ENCODE results near the gene CR1L.
A peak's percentile ranks its signal among the peaks of the same experiment; 100 is the strongest.
"Not testable (repeated sequence)": the region's sequence is repeated elsewhere in the genome, so short reads cannot be mapped to it uniquely, and the experiment has no call there.

The CR1L gene

GRCh38 chr1:207690551-207690950 lies 45.6 kb downstream of the CR1L start:
- not testable (repeated sequence) for DNase-seq

- DNase-seq, result no peak
These were observed 46.1 kb downstream of the CR1L start for GRCh38 chr1:207691010-207691409.

- DNase-seq, result no peak
These were observed 46.9 kb downstream of the CR1L start for GRCh38 chr1:207691841-207692240.

- not testable (repeated sequence) for DNase-seq
These were observed 47.4 kb downstream of the CR1L start for GRCh38 chr1:207692291-207692690.

GRCh38 chr1:207695891-207696290 lies 51.0 kb downstream of the CR1L start:
- no peak for DNase-seq

- DNase-seq, result peak; percentile 62
These were observed 54.0 kb downstream of the CR1L start for GRCh38 chr1:207698822-207699483.

GRCh38 chr1:207702317-207702716 lies 57.4 kb downstream of the CR1L start:
- DNase-seq, result no peak

- no peak for DNase-seq
These were observed 58.8 kb downstream of the CR1L start for GRCh38 chr1:207703712-207704111.

GRCh38 chr1:207708004-207708403 lies 63.1 kb downstream of the CR1L start:
- DNase-seq, result not testable (repeated sequence)

GRCh38 chr1:207711285-207711684 lies 66.4 kb downstream of the CR1L start:
- DNase-seq, result no peak

GRCh38 chr1:207712701-207713100 lies 67.8 kb downstream of the CR1L start:
- not testable (repeated sequence) for DNase-seq

GRCh38 chr1:207713529-207713928 lies 68.6 kb downstream of the CR1L start:
- no peak for DNase-seq

- DNase-seq, result no peak
These were observed 74.3 kb downstream of the CR1L start for GRCh38 chr1:207719234-207719633.

GRCh38 chr1:207728200-207728858 lies 83.4 kb downstream of the CR1L start:
- DNase-seq, result not testable (repeated sequence)

- not testable (repeated sequence) for DNase-seq
These were observed 92.7 kb downstream of the CR1L start for GRCh38 chr1:207737503-207738157.

- not testable (repeated sequence) for DNase-seq
These were observed 93.3 kb downstream of the CR1L start for GRCh38 chr1:207738158-207738659.

- DNase-seq, result no peak
These were observed 95.3 kb downstream of the CR1L start for GRCh38 chr1:207740207-207740606.

GRCh38 chr1:207742850-207743555 lies 98.1 kb downstream of the CR1L start:
- no peak for DNase-seq

- DNase-seq, result no peak
These were observed 99.1 kb downstream of the CR1L start for GRCh38 chr1:207744000-207744534.

GRCh38 chr1:207745285-207745684 lies 100.4 kb downstream of the CR1L start:
- peak; percentile 40 for DNase-seq

GRCh38 chr1:207745839-207746767 lies 101.2 kb downstream of the CR1L start:
- no peak for DNase-seq

Data from fibroblast of skin of back (primary cell).